ENCODE measurements around the gene MS4A18. TPM values are rescaled to one million over a fixed set of nuclear protein-coding genes. Genes with fewer than 3 reads are reported as not detected.
"Not testable (repeated sequence)": the region's sequence is repeated elsewhere in the genome, so short reads cannot be mapped to it uniquely, and the experiment has no call there.

Gene MS4A18
- not detected in 3 replicates for total RNA-seq (2021)
- Bru-seq, nascent RNA: percentile 3 among the genes with signal in this experiment
- long read RNA-seq, experiment 1, partial matches to known transcripts: 0 of 1 reads
- long read RNA-seq, experiment 1, other reads (novel, unspliced or antisense): 0 of 1 reads
- long read RNA-seq, experiment 2: 0 reads
- long read RNA-seq, experiment 3: 0 reads

DNA sequence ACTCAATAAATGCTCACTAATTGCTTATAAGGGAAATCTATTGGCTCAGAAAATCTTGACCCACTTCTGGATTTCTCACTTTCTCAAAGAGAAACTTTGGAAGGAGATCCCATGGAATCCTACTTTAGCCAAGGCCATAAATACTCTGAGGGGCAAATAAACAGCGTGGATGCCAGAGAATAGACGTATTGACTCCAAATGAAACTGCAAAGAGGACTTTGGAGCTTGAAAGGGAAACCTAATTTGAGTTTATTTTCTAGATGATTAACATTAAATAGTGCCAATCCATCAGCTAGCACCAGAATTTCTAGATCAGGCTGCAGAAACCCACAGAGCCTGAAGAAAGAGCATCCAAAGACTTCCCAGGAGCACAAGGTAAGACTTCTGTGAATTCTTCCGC is at the start of gene MS4A18:
Gene MS4A18, plus strand, starts transcription at position 301 of the 400 bp plus-strand sequence.
- no peak within 1 kb of the TSS for H3K27ac Mint-ChIP-seq
- 0 out of 2 replicates have a peak, but pooled peaks cover 9% of the 10 kb centered on the region for H3K9me3 Mint-ChIP-seq
- peaks cover 2% of the 10 kb centered on the region; the same call in 1 of the 2 replicates for H3K4me1 Mint-ChIP-seq
- H3K36me3 Mint-ChIP-seq: no peaks in the 10 kb centered on the region
- DNase-seq (ENCODE audit: low spot score): no peak
- TF ChIP-seq CREM (CRISPR knock-in tag; IDR thresholded peaks at IDR 0.05) (no peak), TCF7 (CRISPR knock-in tag; IDR thresholded peaks at IDR 0.05; ENCODE audit: low read depth) (no peak), FOXP1 (CRISPR knock-in tag; IDR thresholded peaks at IDR 0.05; ENCODE audit: borderline replicate concordance) (no peak), KAT7 (CRISPR knock-in tag; IDR thresholded peaks at IDR 0.05; ENCODE audit: borderline replicate concordance) (no peak), RORB (CRISPR knock-in tag; IDR thresholded peaks at IDR 0.05) (no peak)
- TF ChIP-seq, protein P1, sequence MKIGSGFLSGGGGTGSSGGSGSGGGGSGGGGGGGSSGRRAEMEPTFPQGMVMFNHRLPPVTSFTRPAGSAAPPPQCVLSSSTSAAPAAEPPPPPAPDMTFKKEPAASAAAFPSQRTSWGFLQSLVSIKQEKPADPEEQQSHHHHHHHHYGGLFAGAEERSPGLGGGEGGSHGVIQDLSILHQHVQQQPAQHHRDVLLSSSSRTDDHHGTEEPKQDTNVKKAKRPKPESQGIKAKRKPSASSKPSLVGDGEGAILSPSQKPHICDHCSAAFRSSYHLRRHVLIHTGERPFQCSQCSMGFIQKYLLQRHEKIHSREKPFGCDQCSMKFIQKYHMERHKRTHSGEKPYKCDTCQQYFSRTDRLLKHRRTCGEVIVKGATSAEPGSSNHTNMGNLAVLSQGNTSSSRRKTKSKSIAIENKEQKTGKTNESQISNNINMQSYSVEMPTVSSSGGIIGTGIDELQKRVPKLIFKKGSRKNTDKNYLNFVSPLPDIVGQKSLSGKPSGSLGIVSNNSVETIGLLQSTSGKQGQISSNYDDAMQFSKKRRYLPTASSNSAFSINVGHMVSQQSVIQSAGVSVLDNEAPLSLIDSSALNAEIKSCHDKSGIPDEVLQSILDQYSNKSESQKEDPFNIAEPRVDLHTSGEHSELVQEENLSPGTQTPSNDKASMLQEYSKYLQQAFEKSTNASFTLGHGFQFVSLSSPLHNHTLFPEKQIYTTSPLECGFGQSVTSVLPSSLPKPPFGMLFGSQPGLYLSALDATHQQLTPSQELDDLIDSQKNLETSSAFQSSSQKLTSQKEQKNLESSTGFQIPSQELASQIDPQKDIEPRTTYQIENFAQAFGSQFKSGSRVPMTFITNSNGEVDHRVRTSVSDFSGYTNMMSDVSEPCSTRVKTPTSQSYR (CRISPR knock-in tag; IDR thresholded peaks at IDR 0.05): no peak
- TF ChIP-seq, protein P2, sequence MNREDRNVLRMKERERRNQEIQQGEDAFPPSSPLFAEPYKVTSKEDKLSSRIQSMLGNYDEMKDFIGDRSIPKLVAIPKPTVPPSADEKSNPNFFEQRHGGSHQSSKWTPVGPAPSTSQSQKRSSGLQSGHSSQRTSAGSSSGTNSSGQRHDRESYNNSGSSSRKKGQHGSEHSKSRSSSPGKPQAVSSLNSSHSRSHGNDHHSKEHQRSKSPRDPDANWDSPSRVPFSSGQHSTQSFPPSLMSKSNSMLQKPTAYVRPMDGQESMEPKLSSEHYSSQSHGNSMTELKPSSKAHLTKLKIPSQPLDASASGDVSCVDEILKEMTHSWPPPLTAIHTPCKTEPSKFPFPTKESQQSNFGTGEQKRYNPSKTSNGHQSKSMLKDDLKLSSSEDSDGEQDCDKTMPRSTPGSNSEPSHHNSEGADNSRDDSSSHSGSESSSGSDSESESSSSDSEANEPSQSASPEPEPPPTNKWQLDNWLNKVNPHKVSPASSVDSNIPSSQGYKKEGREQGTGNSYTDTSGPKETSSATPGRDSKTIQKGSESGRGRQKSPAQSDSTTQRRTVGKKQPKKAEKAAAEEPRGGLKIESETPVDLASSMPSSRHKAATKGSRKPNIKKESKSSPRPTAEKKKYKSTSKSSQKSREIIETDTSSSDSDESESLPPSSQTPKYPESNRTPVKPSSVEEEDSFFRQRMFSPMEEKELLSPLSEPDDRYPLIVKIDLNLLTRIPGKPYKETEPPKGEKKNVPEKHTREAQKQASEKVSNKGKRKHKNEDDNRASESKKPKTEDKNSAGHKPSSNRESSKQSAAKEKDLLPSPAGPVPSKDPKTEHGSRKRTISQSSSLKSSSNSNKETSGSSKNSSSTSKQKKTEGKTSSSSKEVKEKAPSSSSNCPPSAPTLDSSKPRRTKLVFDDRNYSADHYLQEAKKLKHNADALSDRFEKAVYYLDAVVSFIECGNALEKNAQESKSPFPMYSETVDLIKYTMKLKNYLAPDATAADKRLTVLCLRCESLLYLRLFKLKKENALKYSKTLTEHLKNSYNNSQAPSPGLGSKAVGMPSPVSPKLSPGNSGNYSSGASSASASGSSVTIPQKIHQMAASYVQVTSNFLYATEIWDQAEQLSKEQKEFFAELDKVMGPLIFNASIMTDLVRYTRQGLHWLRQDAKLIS (CRISPR knock-in tag; IDR thresholded peaks at IDR 0.05; ENCODE audit: borderline replicate concordance): no peak
- TF ChIP-seq, protein P3, sequence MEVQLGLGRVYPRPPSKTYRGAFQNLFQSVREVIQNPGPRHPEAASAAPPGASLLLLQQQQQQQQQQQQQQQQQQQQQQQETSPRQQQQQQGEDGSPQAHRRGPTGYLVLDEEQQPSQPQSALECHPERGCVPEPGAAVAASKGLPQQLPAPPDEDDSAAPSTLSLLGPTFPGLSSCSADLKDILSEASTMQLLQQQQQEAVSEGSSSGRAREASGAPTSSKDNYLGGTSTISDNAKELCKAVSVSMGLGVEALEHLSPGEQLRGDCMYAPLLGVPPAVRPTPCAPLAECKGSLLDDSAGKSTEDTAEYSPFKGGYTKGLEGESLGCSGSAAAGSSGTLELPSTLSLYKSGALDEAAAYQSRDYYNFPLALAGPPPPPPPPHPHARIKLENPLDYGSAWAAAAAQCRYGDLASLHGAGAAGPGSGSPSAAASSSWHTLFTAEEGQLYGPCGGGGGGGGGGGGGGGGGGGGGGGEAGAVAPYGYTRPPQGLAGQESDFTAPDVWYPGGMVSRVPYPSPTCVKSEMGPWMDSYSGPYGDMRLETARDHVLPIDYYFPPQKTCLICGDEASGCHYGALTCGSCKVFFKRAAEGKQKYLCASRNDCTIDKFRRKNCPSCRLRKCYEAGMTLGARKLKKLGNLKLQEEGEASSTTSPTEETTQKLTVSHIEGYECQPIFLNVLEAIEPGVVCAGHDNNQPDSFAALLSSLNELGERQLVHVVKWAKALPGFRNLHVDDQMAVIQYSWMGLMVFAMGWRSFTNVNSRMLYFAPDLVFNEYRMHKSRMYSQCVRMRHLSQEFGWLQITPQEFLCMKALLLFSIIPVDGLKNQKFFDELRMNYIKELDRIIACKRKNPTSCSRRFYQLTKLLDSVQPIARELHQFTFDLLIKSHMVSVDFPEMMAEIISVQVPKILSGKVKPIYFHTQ (CRISPR knock-in tag; IDR thresholded peaks at IDR 0.05): no peak
- POLR2A ChIA-PET: no interaction called here
- CTCF ChIA-PET: interaction anchor here (1.6 kb wide), 1 partner anchor 39 kb away, joined by 6 read pairs; no protein-coding TSS in a partner anchor
- ATAC-seq: no peak
- H3K4me3 Mint-ChIP-seq: no peak within 1 kb of the TSS
- H3K27me3 Mint-ChIP-seq (ENCODE audit: low read depth): peaks cover 13% of the 10 kb centered on the region

DNA sequence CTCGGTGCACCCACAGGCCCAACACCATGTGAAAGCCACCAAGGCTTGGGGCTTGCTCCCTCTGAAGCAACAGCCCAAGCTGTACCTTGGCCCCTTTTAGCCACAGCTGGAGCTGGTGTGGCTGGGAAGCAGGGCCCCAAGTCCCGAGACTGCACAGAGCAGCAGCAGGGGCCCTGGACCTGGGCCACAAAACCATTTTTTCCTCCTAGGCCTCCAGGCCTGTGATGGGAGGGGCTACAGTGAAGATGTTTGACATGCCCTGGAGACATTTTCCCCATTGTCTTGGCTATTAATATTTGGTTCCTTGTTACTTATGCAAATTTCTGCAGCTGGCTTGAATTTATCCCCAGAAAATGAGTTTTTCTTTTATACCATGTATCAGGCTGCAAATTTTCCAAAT is 46.3 kb upstream of the MS4A18 start:
- ATAC-seq; DNase-seq (ENCODE audit: low spot score); H3K27ac Mint-ChIP-seq; POLR2A ChIA-PET; H3K4me3 Mint-ChIP-seq; H3K4me1 Mint-ChIP-seq; CTCF ChIA-PET: not testable (repeated sequence)
- Mint-ChIP-seq H3K9me3 (peaks cover 73% of the 10 kb centered on the region), H3K27me3 (ENCODE audit: low read depth) (peaks cover 14% of the 10 kb centered on the region), H3K36me3 (peaks cover 43% of the 10 kb centered on the region)

DNA sequence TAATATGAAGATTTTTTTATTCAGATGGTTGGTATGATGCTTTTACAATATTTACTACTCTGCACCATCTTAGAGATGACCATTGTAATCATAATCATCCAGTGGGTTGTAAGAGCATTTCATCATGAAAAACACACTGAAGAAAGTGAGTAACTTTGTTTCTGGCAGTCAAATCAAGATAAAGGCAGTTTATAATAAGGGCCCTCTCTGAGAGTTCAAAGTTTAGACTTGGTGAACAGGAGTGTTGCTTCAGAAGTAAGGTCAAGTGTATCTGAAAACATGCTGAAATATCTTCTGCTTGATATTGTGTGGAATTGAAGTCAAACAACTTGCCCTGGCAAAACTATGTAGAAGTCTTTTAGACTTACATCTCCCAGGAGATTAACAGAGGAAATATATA is 44.6 kb upstream of the MS4A18 start:
- H3K9me3 Mint-ChIP-seq: peaks cover 63% of the 10 kb centered on the region
- no peak overlapping the region for H3K4me3 Mint-ChIP-seq
- H3K36me3 Mint-ChIP-seq: peaks cover 43% of the 10 kb centered on the region
- H3K4me1 Mint-ChIP-seq: no peaks in the 10 kb centered on the region
- DNase-seq (ENCODE audit: low spot score) (no peak), ATAC-seq (no peak)
- TF ChIP-seq, protein P4, sequence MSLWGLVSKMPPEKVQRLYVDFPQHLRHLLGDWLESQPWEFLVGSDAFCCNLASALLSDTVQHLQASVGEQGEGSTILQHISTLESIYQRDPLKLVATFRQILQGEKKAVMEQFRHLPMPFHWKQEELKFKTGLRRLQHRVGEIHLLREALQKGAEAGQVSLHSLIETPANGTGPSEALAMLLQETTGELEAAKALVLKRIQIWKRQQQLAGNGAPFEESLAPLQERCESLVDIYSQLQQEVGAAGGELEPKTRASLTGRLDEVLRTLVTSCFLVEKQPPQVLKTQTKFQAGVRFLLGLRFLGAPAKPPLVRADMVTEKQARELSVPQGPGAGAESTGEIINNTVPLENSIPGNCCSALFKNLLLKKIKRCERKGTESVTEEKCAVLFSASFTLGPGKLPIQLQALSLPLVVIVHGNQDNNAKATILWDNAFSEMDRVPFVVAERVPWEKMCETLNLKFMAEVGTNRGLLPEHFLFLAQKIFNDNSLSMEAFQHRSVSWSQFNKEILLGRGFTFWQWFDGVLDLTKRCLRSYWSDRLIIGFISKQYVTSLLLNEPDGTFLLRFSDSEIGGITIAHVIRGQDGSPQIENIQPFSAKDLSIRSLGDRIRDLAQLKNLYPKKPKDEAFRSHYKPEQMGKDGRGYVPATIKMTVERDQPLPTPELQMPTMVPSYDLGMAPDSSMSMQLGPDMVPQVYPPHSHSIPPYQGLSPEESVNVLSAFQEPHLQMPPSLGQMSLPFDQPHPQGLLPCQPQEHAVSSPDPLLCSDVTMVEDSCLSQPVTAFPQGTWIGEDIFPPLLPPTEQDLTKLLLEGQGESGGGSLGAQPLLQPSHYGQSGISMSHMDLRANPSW (CRISPR knock-in tag; conservative IDR thresholded peaks at IDR 0.05; ENCODE audit: low read depth): no peak
- CTCF ChIA-PET: no interaction called here
- POLR2A ChIA-PET: no interaction called here
- H3K27me3 Mint-ChIP-seq (ENCODE audit: low read depth): peaks cover 14% of the 10 kb centered on the region
- no peak overlapping the region for H3K27ac Mint-ChIP-seq
